Stomach (tissue), 19 donors: ENCODE results near the gene EGFR. TPM values are rescaled to one million over a fixed set of nuclear protein-coding genes. Genes with fewer than 3 reads are reported as not detected.
A peak's percentile ranks its signal among the peaks of the same experiment; 100 is the strongest.

Experiments used
- DNase-seq, 2 donors: peaks; one replicate each; pipeline versions ENCODE4 v3.0.0 to v3.0.0-alpha.2; 2013 to 2019
- H3K27ac ChIP-seq, 5 donors: fragments of 200-600 bp in 4 of 5; sonication (generic) in 4 of 5; one replicate each; pipeline ENCODE4 v1.5.1; 2013 to 2019; ENCODE audit warnings: mild to moderate bottlenecking in 1 of 5, moderate library complexity in 1 of 5
- H3K27me3 ChIP-seq, 3 donors: fragments of 200-600 bp; sonication (generic); one replicate each; pipeline ENCODE4 v1.5.1; 2017 to 2019; ENCODE audit warnings: mixed run types in 1 of 3
- H3K36me3 ChIP-seq, 4 donors: fragments of 200-600 bp; sonication (generic); 1 replicate in 3 of 4; 2 replicates in 1 of 4; pipeline ENCODE4 v1.5.1; 2016 to 2019
- H3K4me1 ChIP-seq, 4 donors: fragments of 200-600 bp; sonication (generic); one replicate each; pipeline ENCODE4 v1.5.1; 2016 to 2019
- H3K4me3 ChIP-seq, 4 donors: fragments of 200-600 bp; sonication (generic) in 3 of 4; one replicate each; pipeline ENCODE4 v1.5.1; 2016 to 2019; ENCODE audit warnings: mild to moderate bottlenecking in 1 of 4
- H3K9me3 ChIP-seq, 4 donors: fragments of 200-600 bp; sonication (generic); one replicate each; pipeline ENCODE4 v1.5.1; 2016 to 2019
- CTCF ChIP-seq, 7 experiments: fragments of 450-650 bp in 4 of 7; fragments of 200-600 bp in 3 of 7; sonication (generic) in 3 of 7; IDR thresholded peaks; one replicate each; pipeline ENCODE4 v1.5.1; 2016 to 2019; ENCODE audit warnings: antibody characterized with exemption in 7 of 7, control low read depth in 2 of 7, mild to moderate bottlenecking in 1 of 7
- EP300 ChIP-seq: sonication (generic); formaldehyde crosslinking; IDR thresholded peaks from one replicate; pipeline ENCODE4 v1.6.1; 2017; ENCODE audit warnings: antibody characterized with exemption
- POLR2A ChIP-seq, 4 donors: fragments of 450-650 bp; IDR thresholded peaks; one replicate each; pipeline ENCODE4 v1.6.1; 2016; ENCODE audit warnings: antibody characterized with exemption in 4 of 4, control low read depth in 2 of 4, mild to moderate bottlenecking in 1 of 4, moderate library complexity in 1 of 4
- POLR2AphosphoS5 ChIP-seq, 3 donors: sonication (generic); formaldehyde crosslinking; IDR thresholded peaks; one replicate each; pipeline ENCODE4 v1.6.1; 2016; ENCODE audit warnings: antibody characterized with exemption in 3 of 3
- WGBS, 5 donors: extraction: QIAGEN DNeasy Blood & Tissue Kit in 3 of 5; methylation state at CpG; one replicate each; pipeline versions ENCODE4 v1.1.5 to v1.1.7; 2013 to 2018; 5-methylcytosine and 5-hydroxymethylcytosine counted together
- intact Hi-C: fragments of 100-400 bp; cut with DNase I; formaldehyde crosslinking; loops from one replicate; pipeline ENCODE4 v1.15.1; 2023; ENCODE audit warnings: low total_unique reads
- long read RNA-seq, 10 donors: transcript quantifications; one replicate each; lab custom pipeline, GENCODE V29; 2026
- polyA plus RNA-seq, 3 donors: library from polyadenylated mRNA; stranded (reverse); fragments of 200-250 nt; gene quantifications; one replicate each; pipeline ENCODE4 v1.2.3, GENCODE V29; 2013
- total RNA-seq, 5 donors: library from RNA; depleted of rRNA; stranded (reverse); fragments of >200 nt; gene quantifications; one replicate each; pipeline versions ENCODE4 v1.1.0 to v1.2.3, GENCODE V29; 2014 to 2016
- donor health status: healthy with polysubstance abuse.
- donor health status: Bipolar disorder and iron deficiency.
- donor health status: healthy.

The EGFR gene
- total RNA-seq (10 to 100 TPM; 31.7 to 43.4 (median 35.2) TPM), polyA plus RNA-seq (10 to 100 TPM in 1 of 3 donors, 1 to 10 TPM in 2; 3.4 to 10.9 (median 3.5) TPM)
- long read RNA-seq, donor 1 = 0 reads
- long read RNA-seq, donor 2 = 0 reads
- long read RNA-seq, donor 3 = 0 reads
- long read RNA-seq, donor 4 = 0 reads
- long read RNA-seq, donor 5, full-length matches to known transcripts = 2 of 2 reads
- long read RNA-seq, donor 5, partial matches to known transcripts = 0 of 2 reads
- long read RNA-seq, donor 5, other reads (novel, unspliced or antisense) = 0 of 2 reads
- long read RNA-seq, donor 6, full-length matches to known transcripts = 1 of 1 reads
- long read RNA-seq, donor 6, partial matches to known transcripts = 0 of 1 reads
- long read RNA-seq, donor 6, other reads (novel, unspliced or antisense) = 0 of 1 reads
- long read RNA-seq, donor 7, full-length matches to known transcripts = 3 of 3 reads
- long read RNA-seq, donor 7, partial matches to known transcripts = 0 of 3 reads
- long read RNA-seq, donor 7, other reads (novel, unspliced or antisense) = 0 of 3 reads
- long read RNA-seq, donor 8, full-length matches to known transcripts = 2 of 2 reads
- long read RNA-seq, donor 8, partial matches to known transcripts = 0 of 2 reads
- long read RNA-seq, donor 8, other reads (novel, unspliced or antisense) = 0 of 2 reads
- long read RNA-seq, donor 9, full-length matches to known transcripts = 1 of 12 reads
- long read RNA-seq, donor 9, partial matches to known transcripts = 11 of 12 reads
- long read RNA-seq, donor 9, other reads (novel, unspliced or antisense) = 0 of 12 reads
- long read RNA-seq, donor 10 = 0 reads

DNA sequence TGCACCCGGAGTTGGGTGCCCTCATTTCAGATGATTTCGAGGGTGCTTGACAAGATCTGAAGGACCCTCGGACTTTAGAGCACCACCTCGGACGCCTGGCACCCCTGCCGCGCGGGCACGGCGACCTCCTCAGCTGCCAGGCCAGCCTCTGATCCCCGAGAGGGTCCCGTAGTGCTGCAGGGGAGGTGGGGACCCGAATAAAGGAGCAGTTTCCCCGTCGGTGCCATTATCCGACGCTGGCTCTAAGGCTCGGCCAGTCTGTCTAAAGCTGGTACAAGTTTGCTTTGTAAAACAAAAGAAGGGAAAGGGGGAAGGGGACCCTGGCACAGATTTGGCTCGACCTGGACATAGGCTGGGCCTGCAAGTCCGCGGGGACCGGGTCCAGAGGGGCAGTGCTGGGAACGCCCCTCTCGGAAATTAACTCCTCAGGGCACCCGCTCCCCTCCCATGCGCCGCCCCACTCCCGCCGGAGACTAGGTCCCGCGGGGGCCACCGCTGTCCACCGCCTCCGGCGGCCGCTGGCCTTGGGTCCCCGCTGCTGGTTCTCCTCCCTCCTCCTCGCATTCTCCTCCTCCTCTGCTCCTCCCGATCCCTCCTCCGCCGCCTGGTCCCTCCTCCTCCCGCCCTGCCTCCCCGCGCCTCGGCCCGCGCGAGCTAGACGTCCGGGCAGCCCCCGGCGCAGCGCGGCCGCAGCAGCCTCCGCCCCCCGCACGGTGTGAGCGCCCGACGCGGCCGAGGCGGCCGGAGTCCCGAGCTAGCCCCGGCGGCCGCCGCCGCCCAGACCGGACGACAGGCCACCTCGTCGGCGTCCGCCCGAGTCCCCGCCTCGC lies at the start of gene EGFR:
EGFR (plus strand) TSS at position 657 of the 830 bp plus-strand sequence. CDS start 261 bp downstream, outside the sequence.
- H3K4me1 ChIP-seq = peaks cover 9 to 45% (median 28%) of the 10 kb centered on the region in 4 donors
- peak within 1 kb of the TSS; percentile 70 to 83 (median 82) for H3K4me3 ChIP-seq
- H3K27me3 ChIP-seq = peaks cover 0 to 28% (median 11%) of the 10 kb centered on the region in 3 donors
- no peaks in the 10 kb centered on the region for H3K9me3 ChIP-seq
- TF ChIP-seq EP300 (no peak), POLR2AphosphoS5 (IDR thresholded peaks at IDR 0.05) (peak; percentile 55 to 84 (median 68))
- peak; percentile 82 to 93 for DNase-seq
- 3 to 6% (median 3%) methylated on average over 45 to 80 of the region's 80 CpGs for WGBS, 5 donors
- H3K27ac ChIP-seq = peak within 1 kb of the TSS; percentile 93 to 97 (median 95)
- no peaks in the 10 kb centered on the region for H3K36me3 ChIP-seq
- intact Hi-C loops = loop anchor here (10.0 kb wide), 1 partner anchor 236 kb away; no protein-coding TSS in a partner anchor

GRCh38 chr7:54969208-54969967 lies 49.4 kb upstream of the EGFR start:
- TF ChIP-seq POLR2A (IDR thresholded peaks at IDR 0.05) = no peak
- no peak for TF ChIP-seq CTCF (IDR thresholded peaks at IDR 0.05)
- TF ChIP-seq POLR2AphosphoS5 (IDR thresholded peaks at IDR 0.05) = no peak
- no peak for TF ChIP-seq EP300
- no peak for DNase-seq
- Histone ChIP-seq H3K9me3 (peaks cover 0 to 4% (median 0%) of the 10 kb centered on the region in 4 donors), H3K36me3 (no peaks in the 10 kb centered on the region), H3K27me3 (peaks cover 0 to 5% (median 0%) of the 10 kb centered on the region in 3 donors), H3K27ac (no peak overlapping the region), H3K4me1 (no peaks in the 10 kb centered on the region), H3K4me3 (no peak overlapping the region)
- WGBS, 5 donors = 79 to 87% (median 86%) methylated on average over 13 of the region's 13 CpGs
- intact Hi-C loops = no loop called here

DNA sequence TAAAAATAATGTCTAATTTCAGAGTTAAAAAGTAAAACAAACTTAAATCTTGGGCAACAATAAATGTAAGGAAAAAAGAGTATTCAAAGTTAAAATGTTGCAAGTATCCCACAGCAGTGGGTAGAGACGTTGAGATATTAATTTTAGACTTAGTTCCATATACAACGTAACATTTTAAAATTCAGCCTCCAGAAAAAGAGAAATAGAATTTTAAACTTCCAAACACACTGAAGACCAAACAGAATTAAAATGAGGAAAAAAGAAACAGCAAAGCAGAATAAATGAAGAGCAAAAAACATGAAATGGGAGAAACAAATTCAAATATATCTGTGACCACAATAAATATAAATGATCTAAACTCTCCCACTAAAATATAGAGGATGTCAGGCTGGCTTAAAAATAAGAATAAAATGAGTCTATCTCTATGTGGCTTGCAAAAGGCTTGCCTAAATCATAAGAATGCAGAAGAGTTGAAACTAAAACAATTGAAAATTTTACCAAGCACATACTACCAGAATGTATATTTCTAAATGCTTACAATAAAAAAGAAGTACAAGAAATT lies 46.0 kb upstream of the EGFR start:
- peaks cover 0 to 5% (median 0%) of the 10 kb centered on the region in 3 donors for H3K27me3 ChIP-seq
- H3K9me3 ChIP-seq = peaks cover 0 to 4% (median 0%) of the 10 kb centered on the region in 4 donors
- H3K27ac ChIP-seq = no peak overlapping the region
- no peaks in the 10 kb centered on the region for H3K4me1 ChIP-seq
- no peak overlapping the region for H3K4me3 ChIP-seq
- no peak for DNase-seq
- WGBS, 5 donors = 75 to 81% (median 77%) methylated on average over 2 of the region's 2 CpGs
- intact Hi-C loops = no loop called here
- TF ChIP-seq EP300 (no peak), CTCF (IDR thresholded peaks at IDR 0.05) (no peak), POLR2AphosphoS5 (IDR thresholded peaks at IDR 0.05) (no peak), POLR2A (IDR thresholded peaks at IDR 0.05) (no peak)
- H3K36me3 ChIP-seq = no peaks in the 10 kb centered on the region
